ENCODE data around the gene SCAMP1.
"Not testable (repeated sequence)": the region's sequence is repeated elsewhere in the genome, so short reads cannot be mapped to it uniquely, and the experiment has no call there.

The SCAMP1 gene

DNA sequence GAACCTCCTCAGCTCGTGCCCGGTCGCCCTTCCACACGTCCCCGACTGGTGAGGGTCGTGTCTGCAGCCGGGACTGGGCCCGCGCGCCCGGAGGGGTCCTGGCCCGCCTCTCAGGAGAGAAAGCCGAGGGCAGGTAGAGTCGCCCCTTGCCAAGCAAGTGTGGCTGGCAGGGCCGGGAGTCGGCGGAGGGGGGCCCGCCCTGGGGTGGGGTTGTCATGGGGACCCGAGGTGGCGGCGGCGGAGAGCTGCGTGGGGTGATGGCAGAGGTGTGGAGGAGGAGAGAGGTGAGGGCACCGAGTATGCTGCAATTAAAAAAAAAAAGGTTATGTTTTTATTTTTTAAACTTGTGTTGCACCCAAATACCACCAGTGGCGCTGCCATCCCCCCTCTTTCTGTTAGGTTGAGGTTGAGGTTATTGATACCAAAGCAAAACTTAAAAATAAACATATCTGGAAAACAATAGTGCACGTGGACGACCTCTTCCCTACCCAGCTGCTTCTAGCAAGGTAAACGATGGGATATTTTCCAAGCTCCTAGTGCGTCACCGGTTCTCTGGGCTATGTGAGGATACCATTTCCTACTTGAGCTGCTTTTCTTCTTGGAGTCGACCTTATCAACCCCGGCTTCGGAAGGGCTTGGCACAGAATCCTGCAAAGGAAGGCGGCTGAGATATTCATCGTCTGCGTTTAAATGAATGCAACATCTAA, 660 bp downstream of the SCAMP1 start:
- peak in 42 of 56 donors; percentile 6 to 67 (median 34) for DNase-seq

DNA sequence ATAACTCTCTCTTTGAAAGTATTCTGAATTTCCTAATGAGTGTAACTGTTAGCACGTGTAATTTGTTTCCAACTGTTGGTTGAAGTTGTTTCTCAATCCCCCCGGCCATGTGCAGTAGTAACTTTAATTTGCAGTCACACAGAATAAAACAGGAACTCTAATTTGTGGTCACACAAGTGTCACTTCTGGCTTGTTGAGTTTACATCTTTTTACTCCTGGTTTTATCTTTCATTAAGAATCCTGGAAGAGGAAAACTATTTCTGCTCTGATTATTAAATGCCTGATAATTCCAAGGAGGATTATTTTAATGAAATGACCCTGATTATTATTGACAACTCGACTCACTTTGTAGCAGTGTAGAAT, 1.2 kb downstream of the SCAMP1 start:
- DNase-seq = no peak

DNA sequence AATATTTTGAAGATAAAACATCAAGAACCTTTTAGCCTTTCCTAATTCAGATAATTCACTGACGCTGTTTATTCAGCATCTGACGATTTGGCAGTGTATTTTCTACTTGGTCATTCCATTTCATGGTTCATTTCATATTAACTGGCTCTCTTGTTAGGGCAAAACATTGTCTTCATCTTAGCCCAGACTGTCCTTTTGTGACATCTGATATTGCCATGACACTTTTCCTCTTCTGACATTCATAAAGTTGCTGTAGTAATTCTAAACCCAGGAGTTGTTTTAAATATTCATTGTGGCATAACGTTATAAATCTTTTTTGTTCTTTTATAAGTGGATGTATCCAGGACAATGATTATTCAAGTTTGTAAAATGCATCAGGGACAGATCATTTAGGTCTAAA, 1.8 kb downstream of the SCAMP1 start:
- DNase-seq = no peak

DNA sequence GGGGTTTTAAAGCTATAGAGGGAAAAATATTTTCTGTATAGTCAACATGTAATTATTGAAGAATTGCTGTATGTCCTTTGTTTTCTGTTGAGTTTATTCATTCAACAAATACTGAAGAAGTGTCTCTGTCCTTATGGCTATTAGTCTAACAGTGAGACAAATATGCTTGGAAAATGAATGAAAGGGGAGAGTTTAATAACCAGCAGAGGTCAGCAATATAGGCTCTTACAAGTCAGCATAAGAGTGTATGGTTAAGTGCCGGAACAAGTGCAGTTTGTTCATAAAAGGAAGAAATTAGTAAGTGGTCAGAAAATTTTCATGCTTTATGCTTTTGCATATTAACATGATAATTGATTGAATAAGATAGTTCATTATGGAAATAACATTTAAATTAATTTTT, 3.6 kb downstream of the SCAMP1 start:
- no peak for DNase-seq

DNA sequence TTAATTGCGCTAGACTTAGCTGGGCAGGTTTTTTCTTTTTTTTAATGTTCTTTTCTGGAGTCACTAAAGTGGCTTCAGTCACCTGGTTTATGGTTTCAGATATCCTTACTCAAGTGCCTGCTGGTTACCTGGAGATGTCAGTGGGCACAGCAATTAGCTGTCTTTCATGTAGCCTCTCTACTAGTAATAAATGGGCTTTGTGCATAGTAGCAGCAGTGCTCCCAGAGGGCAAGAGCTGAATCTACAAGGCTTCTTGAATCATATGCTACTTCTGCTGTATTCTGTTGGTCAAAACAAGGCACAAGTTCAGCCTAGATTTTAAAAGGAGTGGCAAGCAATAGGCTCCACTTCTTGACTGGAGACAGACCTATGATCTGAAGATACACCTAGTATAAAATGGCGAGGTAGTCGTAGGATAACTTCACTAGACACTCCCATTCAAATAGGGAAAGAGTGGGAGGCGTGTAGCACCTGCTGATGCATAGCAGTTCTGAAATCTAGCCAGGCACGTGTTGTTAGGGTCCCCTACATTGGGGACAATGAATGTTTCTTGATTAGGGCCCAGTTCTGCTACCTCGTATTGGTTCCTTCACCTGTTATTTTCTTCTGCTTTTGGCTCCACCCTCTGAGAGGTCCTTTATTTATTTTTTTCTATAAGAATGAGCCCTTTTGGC, 7.0 kb downstream of the SCAMP1 start:
- no peak for DNase-seq

DNA sequence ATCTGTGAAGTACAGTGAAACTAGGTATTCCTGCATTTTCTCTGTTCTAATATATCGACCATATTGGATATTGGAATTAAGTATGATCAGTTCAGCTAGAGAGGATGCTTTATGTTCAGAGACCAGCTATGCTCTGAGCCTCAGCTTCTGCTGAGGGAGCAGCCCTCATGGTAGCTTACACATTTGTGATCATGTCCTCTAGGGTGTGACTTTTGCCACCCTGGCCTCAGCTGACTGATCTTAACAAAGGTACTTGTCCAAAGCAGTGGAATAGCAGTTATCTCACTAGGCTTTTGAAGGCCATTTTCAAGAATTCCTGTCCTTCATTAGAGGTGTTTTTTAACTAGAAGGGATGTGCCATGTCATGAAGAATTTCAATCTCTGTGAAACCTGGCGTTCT, 9.3 kb downstream of the SCAMP1 start:
- no peak for DNase-seq

DNA sequence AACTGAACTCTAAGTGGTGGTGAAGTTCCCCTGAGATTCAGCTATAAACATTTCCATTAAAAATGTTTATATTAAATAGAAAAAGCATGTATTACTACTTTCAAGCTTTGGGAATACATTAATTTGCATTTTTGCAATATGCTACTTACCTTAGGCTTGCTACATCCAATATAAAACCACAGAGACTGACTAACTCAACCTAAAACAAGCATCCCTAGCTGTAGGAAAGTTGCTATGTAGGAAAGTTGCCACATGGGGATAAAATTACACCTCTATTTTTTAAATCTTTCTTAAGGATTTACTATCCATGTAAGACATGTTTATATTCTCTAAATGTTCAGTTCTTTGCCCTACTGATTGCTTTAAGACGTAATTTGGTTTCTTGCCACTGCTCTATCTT, 12.8 kb downstream of the SCAMP1 start:
- no peak for DNase-seq

DNA sequence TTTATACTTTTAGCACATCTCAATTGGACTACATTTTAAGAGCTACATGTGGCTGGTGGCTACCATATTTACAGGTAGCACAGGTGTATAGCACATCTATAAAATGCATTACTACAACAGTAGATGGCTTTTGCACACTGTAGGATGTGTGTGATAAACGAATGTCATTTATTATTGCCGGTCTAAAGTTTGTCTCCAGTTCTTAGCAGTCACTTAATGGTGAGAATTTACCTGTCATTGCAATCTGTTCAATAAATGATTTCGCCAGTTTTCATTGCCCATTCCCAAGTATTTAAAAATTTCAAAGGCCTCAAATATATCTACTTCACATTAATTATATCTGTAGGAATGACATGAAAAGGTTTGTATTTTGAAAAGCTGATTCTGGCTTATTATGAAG, 15.9 kb downstream of the SCAMP1 start:
- no peak for DNase-seq

DNA sequence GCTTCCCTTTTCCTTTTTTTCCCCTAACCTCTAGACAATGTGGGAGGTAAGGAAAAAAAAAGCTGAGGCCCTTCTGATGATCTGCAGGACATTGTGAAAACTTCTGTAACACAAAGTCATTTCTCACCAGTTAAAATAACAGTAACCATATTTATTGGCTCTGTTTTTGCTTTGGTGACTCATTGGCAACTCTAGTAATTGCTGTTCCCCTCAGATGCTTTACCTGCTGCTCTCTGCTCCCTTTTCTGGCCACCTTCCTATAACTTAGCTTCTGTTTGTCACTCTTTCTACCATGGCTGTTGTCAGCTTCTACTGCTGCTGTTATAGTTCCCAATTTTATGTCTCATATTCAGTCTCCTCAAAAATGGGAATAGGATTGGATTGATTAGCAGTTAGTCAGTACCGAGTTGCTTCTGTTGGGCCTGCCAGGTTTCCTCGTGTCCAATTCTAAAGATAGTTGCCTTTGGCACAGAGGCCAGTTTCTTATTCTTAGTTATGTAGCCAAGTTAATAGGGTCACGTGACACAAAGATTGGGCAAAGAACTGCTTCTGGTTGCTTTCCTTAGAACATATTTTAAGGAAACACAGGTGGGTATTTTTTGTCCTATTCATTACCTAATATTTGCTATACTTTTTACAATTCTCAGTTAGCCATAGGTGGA, 16.8 kb downstream of the SCAMP1 start:
- DNase-seq = peak in 1 of 56 donors; percentile 1

DNA sequence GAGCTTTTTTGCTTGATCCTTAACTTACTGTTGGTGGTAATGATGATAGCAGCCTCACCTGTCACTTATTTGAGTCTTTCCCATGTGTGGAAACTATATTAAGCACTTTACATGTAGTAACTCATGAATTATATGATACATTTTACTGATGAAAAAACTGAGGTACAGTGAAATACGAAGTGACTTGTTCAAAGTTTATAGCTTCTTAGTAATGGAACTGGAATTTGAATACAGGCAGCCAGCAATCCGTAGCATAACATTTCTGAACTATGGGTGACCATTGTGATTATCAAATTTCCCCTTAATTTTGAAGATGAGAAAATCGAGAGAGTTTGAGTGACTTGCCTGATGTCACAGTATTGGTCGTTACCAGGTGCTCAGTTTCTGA, 17.3 kb downstream of the SCAMP1 start:
- no peak for DNase-seq

DNA sequence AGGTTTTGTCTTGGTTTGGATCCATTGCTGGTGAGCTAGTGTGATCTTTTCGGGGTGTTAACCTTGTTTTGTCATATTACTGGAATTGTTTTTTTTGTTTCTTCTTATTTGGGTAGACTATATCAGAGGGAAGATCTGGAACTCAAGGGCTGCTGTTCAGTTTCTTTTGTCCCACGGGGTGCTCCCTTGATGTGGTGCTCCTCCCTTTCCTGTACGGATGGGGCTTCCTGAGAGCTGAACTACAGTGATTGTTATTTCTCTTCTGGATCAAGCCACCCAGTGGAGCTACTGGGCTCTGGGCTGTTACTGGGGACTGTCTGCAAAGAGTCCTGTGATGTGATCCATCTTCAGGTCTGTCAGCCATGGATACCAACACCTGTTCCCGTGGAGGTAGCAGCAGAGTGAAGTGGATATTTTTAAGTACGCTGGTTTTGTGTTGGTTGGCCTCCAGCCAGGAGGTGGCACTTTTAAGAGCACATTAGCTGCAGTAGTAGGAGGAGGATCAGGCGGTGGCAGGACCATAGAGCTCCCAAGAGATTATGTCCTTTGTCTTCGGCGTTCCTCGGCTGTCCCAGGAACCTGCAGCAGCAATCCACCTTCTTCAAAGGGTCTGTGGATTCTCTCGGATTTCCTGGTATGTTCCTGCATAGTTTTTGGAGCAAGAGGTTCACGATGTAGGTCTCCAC, 27.2 kb downstream of the SCAMP1 start:
- no peak for DNase-seq

DNA sequence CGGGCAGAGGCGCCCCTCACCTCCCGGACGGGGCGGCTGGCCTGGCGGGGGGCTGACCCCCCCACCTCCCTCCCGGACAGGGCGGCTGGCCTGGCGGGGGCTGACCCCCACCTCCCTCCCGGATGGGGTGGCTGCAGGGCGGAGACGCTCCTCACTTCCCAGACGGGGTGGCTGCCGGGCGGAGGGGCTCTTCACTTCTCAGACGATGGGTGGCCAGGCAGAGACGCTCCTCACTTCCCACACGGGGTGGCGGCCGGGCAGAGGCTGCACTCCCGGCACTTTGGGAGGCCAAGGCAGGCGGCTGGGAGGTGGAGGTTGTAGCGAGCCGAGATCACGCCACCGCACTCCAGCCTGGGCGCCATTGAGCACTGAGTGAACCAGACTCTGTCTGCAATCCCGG, 30.9 kb downstream of the SCAMP1 start:
- not testable (repeated sequence) for DNase-seq

DNA sequence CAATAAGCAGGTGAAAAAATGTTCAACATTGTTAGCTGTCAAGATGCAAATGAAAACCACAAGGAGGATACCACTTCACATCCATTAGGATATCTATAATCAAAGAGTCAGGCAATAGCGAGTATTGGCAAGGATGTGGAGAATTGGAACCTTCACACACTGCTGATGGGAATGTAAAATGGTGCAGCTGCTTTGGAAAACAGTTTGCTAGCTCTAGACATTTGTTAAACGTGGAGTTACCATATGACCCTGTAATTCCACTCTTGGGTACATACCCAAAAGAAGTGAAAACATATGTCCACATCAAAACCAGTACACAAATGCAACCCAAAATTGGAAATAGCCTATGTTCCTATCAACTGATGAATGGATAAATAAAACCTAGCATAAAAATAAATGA, 37.4 kb downstream of the SCAMP1 start:
- no peak for DNase-seq

DNA sequence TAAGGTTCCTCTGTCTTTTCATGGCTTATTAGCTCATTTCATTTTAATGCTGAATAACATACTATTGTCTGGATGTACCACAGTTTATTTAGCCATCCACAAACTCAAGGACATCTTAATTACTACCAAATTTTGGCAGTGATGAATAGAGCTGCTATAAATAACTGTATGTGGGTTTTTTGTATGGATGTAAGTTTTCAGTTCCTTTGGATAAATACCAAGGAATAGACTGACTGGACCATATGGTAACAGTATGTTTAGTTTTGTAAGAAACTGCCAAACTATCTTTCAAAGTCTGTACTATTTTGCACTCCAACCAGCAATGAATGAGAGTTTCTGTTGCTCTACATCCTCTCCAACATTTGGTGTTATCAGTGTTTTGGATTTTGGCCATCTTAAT, 38.7 kb downstream of the SCAMP1 start:
- DNase-seq = no peak

DNA sequence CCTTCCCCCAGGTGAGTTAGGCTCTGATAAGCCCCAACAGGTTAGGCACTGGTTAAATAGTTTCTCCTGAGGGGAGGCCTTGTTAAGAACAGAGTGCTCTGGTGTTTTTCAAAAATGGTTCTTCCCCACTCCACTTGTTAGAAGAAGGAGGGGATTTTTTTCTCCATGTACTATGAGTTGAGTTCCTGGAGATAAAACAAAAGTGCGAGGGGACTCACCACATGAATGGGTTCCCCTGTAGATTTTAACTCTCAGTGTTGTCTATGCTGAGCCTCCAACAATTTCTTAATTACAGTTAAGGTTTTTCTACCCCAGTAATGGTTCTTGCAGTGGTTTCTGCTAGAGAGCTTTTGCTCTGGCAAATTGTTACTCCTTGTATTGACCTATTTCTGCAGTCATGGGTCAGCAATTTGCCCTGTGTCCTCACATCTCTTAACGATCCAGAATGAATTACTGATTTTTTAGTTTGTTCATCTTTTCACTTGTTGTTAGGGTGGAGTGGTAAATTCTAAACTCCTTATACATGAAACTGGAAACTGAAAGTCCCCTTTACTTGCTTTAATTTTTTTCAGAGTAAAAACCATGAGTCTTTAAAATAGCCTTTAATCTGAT, 44.4 kb downstream of the SCAMP1 start:
- DNase-seq = no peak

DNA sequence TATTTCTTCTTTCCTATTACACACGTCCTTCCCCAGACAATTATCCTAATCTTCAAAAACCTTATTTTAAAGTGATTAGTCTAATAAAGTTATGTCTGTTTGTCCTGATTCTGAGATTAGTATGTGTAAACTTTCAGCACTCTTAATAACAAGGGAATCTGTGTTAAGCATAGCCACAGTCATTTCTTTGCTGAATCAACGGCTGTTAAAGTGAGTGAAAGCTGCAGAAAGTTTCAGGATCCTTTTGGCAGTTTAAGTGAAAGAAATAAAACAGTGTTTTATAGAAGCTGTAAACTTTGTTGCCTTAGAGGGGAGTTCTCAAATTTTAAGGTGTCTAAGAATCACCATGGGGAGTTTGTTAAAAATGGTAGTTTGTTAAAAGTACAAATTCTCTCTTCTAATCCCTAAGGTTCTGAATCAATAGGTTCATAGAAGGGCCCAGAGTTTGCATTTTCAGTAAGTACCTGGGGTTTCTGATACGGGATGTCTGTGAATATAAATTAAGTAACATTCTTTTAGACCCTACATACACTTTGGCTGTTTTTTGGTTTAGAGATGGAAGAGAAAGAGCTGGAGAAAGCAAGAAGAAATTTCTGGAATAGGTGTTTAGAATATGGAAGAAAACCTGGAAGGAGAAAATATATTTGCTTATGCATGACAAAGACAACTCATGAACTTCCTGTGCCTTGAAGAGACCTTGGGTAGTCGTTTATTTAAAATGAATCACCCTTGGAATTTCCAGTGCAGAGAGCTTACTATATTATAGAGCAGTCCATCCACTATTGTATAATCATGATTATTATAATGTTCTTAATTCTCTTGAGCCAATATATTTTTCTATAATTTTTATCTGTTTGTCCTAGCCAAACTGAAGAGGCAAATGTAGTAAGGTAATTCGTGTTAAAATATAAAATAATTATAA, 45.7 kb downstream of the SCAMP1 start:
- no peak for DNase-seq

DNA sequence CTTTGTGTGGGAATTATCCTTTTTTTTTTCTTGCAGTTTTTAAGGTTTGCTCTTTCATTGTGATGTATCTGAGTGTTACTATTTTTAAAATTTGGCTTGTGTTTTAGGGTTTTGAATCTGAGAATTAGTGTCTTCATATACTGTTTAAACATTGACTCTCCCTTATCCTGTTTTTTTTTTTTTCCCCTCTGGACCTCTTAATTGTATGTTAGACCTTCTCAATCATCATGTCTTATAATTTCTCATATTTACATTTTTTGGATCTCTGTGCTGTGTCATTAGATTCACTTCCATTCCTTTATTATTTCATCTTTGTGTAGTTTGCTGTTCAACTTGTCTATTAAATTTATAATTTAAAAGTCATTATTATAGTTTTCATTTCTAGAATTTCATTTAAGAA, 47.0 kb downstream of the SCAMP1 start:
- DNase-seq = no peak

DNA sequence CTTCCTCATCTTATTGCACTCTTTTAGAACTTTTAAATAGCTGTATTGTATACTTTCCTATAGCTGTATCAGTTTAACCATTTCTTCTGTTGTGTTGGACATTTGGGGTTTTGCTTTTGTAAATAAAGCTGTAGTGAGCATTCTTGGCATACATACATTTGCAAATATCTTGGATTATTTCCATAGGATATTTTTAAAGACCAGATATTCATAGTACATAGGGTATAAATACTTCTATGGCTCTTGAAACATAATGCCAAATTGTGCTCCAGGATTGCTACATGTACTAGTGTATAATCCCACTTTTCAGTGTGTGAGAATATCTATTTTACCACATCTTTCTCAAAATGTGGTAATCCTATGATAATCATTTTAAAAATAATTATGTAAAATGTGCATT, 51.2 kb downstream of the SCAMP1 start:
- no peak for DNase-seq

DNA sequence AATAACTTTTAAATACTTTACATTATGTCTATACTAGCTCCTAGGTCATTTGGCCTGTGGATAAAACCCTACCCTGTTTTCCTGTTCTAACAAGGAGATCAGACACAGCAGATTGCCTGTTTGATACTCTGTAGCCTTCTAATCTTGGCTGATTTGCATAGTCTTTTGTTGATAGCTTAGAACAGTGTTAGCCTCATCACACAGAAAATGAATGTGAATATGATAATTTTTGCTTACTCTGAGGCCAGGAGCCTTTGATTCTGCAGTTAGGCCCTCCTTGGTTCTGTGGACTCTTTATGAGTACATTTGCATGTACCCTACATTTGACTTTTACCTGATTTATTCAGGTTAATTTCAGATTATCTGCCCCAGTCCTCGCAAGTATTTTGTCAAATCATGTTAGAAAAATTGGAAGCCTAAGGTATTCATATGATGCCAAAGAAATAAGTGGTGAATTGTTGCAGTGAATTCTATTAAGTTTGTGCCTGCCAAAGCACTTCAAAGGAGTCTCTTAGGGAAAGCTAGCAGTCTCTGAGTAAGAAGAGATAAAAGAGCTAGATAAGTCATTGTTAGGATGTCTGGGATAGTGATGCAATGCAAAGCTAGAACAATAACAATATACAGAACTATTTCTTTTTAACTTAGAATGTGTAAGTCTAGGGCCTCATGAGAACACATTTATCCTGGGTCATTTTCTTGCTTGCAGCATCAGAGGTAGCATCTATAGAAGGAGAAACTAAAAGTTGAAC, 56.4 kb downstream of the SCAMP1 start:
- no peak for DNase-seq

DNA sequence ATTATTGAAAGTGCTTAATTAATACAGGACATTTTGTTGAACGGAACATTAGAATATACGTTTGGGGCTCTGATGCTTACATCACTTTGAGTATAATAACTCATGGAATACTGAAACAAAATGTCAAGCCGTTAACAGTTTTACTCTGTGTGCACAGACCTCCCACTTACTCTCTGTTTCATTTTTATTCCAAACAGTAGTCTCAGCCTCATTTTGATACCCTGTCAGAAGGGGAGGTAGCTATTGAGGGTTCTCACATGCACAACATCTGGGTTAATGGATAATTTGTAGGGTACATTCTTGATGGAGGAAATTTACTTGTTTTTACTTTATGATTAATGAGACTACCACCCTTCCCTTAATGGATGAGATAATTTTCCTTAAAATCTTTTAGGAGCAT, 59.0 kb downstream of the SCAMP1 start:
- DNase-seq = no peak
